Measurements from ENCODE around the gene FIGNL1.
"Not testable (repeated sequence)": the region's sequence is repeated elsewhere in the genome, so short reads cannot be mapped to it uniquely, and the experiment has no call there.

FIGNL1 gene

DNA sequence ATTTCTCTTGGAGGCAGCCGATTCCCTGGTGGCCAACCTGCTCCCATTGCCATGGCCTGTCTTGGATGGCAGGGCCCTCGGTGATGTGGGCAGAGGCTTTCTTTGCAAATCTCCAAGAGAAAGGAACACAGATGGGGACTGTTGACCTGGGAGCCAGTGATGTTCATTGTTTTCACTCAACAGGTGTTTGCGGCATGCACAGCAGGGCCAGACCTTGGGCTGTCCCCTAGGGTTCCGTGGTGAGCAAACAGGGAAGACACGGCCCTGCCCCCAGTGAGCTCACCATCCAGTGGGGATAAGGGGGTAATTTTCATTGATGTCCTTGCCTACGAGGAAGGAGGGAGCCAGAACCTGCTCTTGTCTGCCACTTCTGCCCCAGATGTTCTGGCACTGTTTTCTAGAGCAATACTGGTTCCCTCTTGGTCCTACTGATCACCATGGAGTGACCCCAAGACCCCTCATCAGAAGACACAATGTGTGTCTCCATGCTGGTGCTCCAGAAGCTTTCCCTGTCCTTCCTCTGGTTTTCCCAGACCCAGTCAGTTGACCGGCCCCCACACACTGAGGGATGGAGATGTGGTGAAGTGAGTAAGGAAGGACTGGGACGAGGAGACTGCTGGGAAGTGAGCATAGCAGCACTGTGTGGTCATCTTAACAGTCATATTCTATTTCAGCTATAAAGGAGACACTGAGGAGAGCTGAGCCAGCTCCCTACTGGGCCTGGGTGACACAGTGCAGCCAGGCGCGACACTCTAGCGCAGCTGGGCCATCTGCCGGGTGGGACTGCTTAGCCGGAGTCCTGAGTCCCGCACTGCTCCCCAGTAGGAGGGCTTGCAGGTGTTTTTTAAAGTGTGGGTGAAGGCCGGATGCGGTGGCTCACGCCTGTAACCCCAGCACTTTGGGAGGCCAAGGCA is 20.4 kb upstream of the FIGNL1 start:
- no peak for DNase-seq

DNA sequence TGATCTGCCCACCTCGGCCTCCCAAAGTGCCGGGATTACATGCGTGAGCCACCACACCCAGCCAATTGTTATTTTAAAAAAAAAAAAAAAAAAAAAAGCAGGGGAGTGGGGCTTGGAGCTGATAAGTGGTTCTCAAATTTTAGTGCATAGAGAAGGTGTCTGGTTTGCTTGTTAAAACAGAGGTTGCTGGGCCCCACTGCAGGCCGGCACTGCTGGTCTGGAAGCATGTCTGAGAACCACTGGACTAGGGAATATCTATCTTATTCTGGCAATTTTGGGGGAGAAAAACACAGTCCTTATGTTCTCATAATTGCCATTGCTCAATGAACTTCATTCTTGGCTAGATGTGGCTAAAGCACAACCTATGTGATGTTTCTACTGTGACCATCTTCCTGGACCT is 19.0 kb upstream of the FIGNL1 start:
- no peak for DNase-seq

DNA sequence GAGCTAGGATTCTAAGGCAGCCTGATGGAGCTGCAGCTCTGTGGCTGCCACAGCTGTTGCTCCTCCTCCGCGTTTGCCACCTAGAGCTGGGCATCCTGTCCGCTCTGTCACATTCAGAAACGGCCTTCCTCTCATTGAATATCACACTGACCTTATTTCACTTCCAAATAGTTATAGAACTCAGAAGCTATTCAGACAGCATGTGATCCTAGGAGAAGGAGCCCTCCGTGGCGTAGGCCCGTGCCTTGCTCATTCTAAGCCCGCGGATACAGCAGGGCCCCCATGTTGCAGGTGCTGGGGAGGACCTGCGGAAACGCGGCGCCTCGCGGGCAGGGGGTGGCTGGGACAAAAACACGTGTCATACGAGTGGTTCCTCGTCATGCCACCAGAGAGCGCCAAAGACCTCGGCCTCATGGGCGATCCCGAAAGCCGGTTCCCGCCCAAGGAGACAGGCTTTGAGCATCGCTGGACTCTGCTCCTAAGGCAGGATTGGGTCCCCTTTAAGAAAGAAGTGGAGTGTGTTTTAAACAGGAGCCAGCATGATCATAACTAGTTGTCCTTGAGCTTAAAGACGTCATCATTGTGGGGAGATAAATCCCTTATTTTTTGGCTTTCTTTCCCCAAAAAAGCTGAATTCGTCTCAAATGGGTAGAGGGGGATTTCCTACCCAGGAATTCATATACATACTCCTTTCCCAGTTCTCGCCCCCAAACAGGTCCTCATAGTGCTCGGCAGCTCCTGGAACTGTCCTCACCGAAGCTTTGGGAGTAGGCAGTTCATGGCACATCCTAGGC is 17.9 kb upstream of the FIGNL1 start:
- peak; percentile 78 for DNase-seq

DNA sequence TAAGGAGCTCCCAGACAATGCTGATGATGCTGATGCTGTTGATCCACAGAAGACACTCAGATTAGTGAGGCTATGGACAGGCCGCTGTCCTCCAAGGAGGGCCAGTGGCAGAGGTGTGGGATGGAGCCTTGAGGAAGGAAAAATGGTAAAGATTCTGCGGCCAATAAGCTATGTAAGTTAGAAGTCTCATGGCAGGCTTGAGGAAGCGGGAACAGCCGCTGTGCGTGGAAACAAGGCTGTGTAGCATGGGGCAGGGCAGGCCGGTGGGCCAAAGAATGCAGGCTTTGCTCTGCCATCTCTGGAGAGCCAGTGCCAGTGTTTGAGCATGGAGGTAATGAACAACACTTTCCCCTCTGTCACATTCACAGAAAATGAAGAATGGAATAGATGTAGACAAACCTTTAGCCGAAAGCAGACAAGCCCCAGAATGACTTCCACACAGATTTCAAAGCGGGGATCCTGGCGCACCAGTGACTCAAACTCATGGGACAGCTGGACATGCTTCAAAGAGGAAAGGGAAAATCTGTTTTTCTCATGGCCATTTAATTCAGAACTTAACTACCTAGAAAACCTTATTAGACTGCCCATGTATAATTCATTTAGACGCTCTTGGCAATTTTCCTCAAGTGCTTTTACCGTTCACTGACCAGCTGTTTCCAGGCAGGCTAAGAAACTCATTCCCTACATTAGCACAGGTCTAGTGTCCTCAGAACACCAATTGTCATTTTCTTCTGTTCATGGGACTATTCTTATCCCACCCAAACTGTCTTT is 16.9 kb upstream of the FIGNL1 start:
- no peak for DNase-seq

DNA sequence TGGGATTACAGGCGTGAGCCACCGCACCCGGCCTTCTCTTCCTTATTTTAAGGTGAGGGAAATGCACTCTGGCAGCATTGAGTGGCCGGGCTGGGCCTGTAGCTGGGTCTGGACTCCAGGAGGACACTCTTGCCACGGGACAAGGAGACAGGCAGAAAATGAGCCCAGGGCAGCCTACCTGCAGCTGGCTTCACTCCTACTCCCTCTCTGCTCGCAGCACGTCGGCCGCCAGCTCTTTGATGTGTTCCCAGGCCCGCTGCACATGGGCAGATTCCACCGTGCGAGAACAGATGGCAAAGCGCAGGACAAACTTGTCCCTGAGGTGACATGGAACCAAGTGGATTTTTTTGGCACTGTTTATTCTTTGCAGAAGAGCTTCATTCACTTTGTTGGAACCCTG is 12.9 kb upstream of the FIGNL1 start:
- DNase-seq = no peak

DNA sequence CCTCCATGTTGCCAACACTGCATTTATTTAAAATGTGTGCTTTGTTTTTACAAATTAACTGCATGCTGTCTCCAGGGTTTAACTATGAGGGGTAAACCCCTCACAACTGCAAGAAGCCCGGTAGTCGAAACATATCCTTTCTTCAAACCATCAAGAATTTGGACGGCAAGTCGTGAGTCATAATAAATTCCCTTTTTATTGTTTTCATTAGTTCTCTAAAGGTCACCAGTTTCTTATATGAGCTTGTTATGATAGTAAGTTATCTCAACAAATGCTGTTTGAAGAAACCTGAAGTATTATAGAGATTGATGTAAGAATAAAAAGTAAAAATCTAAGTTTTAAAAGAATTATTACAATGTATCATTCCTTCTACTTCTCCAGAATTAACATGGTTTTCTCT is 12.2 kb upstream of the FIGNL1 start:
- no peak for DNase-seq

DNA sequence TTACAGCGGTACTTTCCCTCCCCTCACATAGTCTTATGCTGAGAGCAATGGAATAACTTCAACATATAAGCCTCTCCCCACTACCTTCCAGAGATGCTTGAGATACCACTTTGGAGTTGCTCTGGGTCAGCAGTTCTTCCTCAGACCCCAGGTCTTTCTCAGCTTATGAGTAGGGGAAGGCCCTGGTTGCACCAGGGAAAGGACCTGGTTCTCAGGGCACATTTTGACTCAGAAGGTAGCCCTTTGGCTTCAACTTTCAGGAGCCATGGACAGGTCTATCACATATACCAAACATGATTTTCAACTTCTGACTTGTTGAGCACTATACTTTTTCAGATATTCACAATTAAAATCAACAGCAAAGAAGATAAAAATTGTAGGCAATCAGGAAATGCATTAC is 11.5 kb upstream of the FIGNL1 start:
- DNase-seq = no peak

DNA sequence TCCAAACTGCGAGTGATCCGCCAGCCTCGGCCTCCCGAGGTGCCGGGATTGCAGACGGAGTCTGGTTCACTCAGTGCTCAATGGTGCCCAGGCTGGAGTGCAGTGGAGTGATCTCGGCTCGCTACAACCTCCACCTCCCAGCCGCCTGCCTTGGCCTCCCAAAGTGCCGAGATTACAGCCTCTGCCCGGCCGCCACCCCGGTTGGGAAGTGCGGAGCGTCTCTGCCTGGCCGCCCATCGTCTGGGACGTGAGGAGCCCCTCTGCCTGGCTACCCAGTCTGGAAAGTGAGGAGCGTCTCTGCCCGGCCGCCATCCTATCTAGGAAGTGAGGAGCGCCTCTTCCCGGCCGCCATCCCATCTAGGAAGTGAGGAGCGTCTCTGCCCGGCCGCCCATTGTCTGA is 9.0 kb upstream of the FIGNL1 start:
- DNase-seq = not testable (repeated sequence)

DNA sequence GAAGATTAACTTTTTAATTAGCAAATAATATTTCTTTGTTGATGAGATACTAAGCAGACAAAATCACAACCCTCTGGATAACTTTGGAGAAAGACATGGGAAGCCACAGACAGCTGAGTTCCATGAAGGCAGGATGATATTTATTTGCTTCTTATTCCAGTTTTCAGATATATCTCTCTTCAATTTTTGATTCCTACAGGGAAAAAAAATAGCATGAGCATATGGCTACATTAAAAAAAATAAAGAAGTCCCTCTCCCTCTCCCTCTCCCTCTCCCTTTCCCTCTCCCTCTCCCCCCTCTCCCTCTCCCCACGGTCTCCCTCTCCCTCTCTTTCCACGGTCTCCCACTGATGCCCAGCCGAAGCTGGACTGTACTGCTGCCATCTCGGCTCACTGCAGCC is 8.5 kb upstream of the FIGNL1 start:
- DNase-seq = not testable (repeated sequence)

DNA sequence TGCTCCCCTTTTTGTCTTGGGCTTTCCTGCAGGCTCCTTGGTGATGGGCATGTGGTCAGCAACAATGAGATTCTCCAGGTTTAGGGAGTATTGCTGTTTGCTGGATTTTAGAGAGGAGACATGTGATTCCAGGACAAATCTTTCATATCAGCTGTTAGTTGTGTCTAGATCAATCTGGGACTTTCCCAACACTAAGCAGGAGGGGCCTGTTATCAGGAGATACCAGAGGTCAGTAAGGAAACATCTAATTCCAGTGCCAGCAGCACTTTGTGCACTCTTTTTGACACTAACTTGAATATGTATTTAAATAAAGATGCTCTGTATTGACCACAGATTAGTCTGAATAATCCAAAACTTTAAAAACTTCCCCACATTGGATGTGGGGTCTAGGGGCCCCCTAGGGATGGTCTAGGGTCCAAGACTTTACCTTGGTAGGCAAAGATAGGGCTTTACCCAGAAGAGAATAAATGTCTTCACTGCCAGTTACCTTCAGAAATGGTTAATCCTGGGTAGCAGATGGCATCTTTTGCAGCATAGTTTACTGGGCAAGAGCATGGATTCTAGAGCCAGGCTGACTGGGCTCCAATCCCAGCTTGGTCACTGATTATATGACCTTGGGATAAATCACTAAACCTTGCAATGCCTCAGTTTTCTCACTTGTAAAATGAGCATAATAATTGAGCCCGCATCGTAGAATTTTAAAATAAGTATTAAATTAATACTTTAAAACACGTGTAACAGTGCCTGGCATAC is 6.4 kb upstream of the FIGNL1 start:
- no peak for DNase-seq

DNA sequence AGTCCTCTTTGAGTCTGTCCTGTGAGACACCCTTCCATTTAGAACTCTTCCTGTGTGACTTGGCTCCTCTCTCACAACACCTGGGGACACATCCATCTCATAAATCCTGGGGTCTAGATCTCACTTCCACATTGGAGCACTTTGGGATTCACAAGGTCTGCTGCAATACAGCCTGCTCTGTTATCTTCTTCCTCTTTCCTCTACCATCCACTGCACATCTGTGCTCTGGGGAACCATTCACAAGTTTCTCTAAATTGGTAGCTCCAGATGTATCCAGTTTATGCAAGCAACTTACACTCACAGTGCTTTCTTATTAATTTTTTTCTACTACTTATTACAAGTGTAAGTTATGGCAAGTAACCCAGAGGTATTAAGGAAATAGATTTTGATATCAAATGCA is 5.5 kb upstream of the FIGNL1 start:
- no peak for DNase-seq

DNA sequence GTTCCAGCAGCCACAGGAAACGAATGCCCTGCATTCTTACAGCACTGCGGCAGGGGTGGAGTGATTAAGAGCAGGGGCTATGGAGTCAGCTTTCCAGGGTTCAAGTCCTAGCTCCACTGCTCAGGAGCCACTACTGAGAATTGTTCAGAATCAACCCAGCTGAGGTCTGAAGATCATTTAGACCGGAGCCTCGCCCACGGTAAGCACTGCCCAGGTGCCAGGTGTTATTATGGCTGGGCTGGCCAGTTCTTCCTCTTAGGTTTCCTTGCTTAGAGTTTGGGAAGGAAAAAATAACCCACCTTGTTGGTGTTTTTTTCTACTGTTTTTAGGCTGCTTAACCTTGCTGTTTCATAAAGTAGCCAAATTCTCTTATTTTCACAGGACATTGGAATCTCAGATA is 4.8 kb upstream of the FIGNL1 start:
- no peak for DNase-seq

DNA sequence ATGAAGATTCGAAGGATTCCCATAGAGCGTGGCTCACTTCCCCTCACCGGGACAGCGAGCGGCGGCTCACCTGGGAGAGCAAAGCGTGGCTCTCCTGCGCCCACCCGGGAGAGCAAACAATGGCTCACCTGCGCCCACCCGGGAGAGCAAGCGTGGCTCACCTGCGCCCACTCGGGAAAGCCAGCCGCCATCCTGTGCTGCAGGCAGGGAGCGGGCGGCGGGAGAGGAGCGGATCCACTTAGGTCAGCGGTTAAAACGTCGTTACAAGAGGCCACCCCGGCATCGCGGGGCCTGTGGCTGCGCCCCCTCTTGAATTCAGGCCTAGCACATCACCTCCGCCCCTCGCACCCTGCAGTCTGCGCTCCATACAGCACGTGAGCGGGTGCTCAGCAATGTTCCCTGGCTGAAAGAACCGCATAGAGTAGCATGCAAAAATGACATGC is 461 bp upstream of the FIGNL1 start:
- peak; percentile 24 for DNase-seq

DNA sequence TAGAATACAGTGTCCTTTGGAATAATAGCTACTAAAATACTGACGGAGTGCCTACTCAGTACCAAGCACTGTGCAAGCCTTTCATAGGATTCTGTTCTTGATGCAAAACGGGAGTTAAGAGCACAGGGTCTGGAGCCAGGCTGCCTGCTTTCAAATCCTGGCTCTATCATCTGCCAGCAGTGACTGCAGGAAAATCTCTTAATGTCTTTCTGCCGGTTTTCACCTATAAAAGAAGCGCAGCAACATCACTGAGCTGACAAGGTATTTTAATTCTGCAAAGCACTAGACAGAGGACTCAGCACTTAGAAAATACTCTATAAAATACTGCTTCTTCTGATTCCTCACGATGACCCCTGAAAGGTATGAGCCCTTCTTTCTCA is 659 bp downstream of the FIGNL1 start:
- no peak for DNase-seq

DNA sequence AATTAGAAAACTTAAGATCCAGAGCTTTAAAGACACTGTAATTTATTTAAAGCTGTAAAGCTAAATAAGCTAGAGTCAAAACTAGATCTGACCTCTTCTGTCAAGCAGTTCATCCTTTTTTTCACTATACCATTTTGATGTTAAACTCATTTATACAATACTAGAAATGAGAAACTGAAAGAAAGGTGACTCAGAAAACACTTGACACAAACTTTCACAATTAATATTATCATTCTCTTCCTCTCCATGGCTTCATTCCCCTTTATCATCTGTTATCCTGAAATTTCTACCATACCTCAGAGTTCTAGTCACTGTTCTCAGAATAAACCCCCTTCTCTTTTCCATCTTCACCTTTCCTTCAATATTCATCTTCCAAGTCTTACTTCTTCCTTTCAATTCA is 1.3 kb downstream of the FIGNL1 start:
- no peak for DNase-seq

DNA sequence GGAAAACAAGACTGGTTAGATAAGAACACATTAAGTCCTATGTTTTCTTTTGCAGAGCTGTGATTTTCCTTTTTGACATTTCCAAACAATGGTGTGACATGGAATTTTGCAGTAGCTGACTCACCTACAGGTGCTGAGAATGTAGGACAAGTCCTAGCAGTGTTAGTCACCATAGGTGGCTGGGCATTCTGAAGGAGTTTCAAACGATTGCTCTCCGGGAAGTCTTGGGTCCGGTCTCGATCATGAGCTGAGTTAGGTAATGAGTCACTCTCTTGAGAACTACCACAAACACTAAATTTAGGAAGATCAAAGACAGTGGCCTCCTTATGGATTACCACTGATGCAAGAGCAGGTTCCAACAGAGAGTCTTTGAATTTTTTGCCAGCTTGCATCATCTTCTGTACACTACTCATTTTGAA is 3.6 kb downstream of the FIGNL1 start:
- DNase-seq = no peak

DNA sequence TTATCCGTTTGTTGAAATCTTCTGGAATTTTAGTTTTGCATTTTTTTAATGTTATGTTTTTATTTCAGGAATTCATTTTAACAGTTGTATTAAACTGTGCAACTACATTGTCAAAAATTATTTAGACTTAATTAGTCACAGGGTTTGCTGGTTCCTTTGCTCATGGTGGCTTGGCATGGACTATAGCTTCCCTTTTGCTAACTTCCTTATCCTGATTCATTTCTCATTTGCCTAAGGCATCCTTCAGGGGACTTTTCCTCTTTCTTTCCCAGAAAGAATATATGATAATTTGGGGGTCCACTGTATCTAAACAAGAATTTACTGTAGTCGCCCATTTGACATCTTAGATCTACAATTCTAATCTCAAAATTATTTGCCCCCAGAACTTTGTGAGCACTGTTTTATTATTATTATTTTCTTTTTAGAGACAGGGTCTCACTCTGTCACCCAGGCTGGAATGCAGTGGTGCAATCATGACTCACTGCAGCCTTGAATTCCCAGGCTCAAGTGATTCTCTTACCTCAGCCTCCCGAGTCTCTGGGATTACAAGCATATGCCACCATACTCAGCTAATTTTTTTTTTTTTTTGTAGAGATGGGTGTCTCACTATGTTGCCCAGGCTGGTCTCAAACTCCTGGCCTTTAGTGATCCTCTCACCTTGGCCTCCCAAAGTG is 13.9 kb downstream of the FIGNL1 start:
- no peak for DNase-seq

DNA sequence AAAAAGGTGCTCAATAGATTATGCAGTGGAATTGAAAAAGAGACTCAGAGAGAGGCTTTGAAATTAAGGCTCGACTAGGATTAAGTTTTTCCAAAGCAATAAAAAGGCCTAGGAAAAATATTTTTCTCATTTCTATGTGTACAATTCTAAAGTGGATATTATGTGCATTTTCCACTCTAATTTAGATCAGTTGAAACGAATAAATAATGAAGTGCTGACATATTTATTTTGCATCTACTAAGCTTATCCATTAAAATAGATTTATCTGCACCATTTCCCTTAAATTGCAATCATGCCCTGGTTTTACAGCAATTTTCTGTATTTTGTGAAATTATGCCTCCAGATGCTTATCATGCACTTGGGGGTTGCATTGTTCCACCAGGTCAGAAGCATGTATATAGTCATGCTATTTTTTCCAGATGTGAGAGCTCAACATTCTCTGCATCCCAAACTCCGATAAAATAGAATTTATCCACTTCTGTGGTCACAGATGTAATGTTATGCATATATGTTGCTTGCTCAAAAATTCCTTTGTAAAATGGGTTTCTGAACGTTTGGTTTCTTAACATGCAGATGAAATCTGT is 18.3 kb downstream of the FIGNL1 start:
- no peak for DNase-seq

DNA sequence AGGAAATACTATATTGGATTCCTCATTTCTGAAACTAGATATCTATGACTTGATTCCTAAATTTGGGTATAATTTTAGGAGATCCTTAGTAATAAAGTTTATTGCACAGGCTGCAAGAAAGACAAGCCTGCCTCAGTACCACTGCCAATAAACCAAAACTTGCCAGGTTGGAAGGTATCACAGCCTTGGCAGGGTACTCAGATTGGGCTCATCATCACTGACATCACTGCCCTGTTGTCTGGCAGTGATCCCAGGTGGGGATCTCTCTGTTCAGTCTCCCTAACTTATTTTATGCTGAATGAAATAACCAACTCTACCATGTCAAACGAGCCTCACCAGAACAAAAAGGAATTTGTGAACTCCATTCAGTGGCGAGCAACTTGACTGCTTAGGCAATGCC is 18.8 kb downstream of the FIGNL1 start:
- no peak for DNase-seq

DNA sequence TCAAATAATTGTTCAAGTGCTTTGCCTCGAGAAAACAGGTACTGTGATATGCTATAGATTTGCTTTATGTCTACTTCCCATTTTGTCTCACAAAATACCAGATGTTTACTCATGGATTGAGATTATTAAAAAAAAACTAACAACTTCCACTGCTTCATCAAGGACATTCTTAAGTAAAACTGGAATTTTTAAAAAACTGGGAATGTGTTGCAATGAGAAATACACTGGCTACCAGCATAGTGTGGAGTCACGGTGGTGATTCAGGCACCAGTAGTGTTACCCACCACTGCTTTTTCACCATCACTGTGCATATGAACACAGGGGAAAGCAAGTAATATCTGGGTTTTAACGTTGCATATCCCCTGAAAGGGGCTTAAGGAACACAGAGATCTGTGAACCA is 21.2 kb downstream of the FIGNL1 start:
- no peak for DNase-seq

DNA sequence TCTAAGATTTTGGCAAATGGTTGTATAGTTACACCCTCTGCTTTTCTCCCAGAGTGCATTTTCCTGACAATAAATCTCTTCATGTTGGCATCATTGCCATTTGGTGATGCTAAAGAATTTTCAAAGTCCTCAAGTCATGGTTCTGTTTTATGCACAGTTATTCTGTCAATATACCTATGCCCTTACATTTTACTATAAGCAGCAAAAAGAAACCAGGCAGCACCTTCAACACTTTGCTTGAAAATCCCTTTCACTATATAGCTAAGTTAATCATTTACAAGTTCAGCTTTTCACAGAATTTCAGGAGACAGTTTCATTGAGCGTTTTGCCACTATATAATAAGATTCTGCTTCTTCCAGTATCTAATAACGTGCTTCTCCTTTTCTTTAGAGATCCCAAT is 22.6 kb downstream of the FIGNL1 start:
- no peak for DNase-seq

Measured in CD4-positive, alpha-beta T cell treated with Interleukin-21 for 1 hour (primary cell).